ENCODE data around the gene TOGARAM1.

The TOGARAM1 gene

DNA sequence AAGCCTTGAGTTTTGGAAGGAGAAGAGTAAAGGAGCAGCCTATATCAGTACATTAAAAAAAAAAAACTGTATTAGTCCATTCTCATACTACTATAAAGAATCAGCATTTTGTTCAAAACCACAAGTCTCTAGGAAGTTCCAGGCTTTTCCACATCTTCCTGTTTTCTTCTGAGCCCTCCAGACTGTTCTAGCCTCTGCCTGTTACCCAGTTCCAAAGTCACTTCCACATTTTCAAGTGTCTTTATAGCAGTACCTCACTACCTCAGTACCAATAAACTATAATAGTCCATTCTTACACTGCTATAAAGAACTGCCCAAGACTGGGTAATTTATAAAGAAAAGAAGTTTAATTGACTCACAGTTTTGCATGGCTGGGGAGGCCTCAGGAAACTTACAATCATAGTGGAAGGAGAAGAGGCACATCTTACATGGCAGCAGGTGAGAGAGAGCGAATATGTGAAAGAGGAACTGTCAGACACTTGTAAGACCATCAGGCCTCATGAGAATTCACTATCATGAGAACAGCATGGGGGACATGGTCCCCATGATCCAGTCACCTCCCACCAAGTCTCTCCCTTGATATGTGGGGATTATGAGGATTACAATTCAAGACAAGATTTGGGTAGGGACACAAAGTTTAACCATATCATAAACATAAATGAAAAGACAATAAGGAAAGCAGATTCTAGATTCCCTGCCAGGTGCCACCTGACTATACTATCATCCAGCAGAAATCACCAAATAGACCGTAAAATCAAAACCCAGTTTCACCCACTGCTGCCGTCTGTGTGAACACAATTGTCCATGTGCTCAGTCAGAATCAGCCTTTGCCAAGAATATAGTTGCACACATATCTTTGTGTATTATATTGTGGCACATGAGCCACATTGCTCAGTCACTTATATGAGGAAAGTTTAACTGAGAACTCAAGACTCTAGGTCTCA, 27.8 kb downstream of the TOGARAM1 start:
- no peaks in the 10 kb centered on the region for H3K9me3 ChIP-seq (ENCODE audit: severe bottlenecking)
- DNase-seq, result no peak
- TF ChIP-seq, protein P1, sequence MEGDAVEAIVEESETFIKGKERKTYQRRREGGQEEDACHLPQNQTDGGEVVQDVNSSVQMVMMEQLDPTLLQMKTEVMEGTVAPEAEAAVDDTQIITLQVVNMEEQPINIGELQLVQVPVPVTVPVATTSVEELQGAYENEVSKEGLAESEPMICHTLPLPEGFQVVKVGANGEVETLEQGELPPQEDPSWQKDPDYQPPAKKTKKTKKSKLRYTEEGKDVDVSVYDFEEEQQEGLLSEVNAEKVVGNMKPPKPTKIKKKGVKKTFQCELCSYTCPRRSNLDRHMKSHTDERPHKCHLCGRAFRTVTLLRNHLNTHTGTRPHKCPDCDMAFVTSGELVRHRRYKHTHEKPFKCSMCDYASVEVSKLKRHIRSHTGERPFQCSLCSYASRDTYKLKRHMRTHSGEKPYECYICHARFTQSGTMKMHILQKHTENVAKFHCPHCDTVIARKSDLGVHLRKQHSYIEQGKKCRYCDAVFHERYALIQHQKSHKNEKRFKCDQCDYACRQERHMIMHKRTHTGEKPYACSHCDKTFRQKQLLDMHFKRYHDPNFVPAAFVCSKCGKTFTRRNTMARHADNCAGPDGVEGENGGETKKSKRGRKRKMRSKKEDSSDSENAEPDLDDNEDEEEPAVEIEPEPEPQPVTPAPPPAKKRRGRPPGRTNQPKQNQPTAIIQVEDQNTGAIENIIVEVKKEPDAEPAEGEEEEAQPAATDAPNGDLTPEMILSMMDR (IDR thresholded peaks at IDR 0.05; ENCODE audit: low read depth, low read length), result no peak
- H3K27ac ChIP-seq, result no peak overlapping the region
- no peaks in the 10 kb centered on the region for H3K36me3 ChIP-seq
- H3K4me3 ChIP-seq (ENCODE audit: low read depth, low read length), result no peak overlapping the region
- no peaks in the 10 kb centered on the region for H3K27me3 ChIP-seq (ENCODE audit: insufficient read depth, low read depth, severe bottlenecking)

DNA sequence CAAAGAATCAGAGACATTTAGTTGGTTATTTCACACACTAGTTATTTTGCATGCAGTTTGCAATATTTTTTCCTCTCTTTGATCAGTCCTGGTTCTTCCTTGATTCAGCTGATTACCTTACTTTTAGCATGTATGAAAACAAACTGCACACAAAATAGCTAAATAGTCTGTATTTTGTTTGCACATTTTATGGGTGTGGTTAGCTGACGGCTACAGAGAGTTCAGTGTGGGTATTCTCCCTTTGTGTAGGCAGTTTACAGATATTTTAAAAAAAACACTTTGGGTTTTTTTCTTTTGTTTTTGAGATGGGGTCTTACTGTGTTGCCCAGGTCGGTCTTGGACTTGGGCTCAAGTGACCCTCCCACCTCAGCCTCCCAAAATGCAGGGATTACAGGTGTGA, 28.5 kb downstream of the TOGARAM1 start:
- Histone ChIP-seq H3K27me3 (ENCODE audit: insufficient read depth, low read depth, severe bottlenecking) (no peaks in the 10 kb centered on the region), H3K36me3 (no peaks in the 10 kb centered on the region), H3K9me3 (ENCODE audit: severe bottlenecking) (no peaks in the 10 kb centered on the region), H3K4me3 (ENCODE audit: low read depth, low read length) (no peak overlapping the region), H3K27ac (no peak overlapping the region)
- TF ChIP-seq, protein P1 (IDR thresholded peaks at IDR 0.05; ENCODE audit: low read depth, low read length), result no peak
- no peak for DNase-seq

DNA sequence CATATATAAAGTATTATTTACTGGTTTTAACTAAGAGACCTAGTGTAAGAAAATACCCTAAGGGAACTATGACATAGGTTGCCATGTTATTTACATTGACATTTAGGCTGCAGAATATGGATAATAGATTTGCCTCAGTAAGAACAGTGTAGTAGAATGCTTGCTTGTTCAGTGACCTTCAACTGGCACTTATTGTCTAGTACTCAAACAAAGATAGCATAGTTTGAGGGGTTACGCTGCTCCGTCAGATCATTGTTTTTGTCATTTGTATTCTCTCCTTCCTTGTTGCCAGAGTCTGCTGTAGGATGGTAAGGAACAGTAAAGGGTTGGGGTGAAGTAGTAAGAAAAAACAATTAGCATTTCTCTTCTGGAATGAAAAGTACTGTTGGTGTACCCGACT, 33.2 kb downstream of the TOGARAM1 start:
- no peaks in the 10 kb centered on the region for H3K27me3 ChIP-seq (ENCODE audit: insufficient read depth, low read depth, severe bottlenecking)
- H3K4me3 ChIP-seq (ENCODE audit: low read depth, low read length), result no peak overlapping the region
- TF ChIP-seq, protein P1 (IDR thresholded peaks at IDR 0.05; ENCODE audit: low read depth, low read length), result no peak
- no peaks in the 10 kb centered on the region; the same call in 1 of the 2 replicates for H3K36me3 ChIP-seq
- H3K27ac ChIP-seq, result no peak overlapping the region
- H3K9me3 ChIP-seq (ENCODE audit: severe bottlenecking), result no peaks in the 10 kb centered on the region
- DNase-seq, result no peak

DNA sequence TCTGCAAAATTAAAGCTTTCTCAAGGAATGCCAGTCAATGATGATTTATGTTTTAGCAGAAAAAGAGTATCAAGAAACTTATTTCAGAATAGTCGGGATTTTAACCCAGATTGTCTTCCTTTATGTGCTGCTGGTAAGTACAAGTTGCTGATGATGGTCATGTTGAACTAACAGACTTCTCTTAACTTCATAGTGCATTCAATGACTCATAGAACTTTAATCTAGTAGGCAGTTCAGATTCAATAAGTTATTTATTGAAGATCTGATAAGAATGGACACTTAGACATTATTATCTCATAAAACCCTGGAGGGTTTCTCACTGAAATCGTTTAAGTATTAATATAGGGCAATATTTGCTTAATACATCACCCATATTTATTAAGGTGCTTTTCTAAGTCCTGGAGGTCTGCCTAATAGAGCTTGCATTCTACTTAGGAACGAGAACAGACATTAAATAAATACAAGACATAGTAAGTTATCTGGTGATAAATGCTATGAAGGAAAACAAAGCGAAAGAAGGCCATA, 33.8 kb downstream of the TOGARAM1 start:
- Histone ChIP-seq H3K27ac (no peak overlapping the region), H3K27me3 (ENCODE audit: insufficient read depth, low read depth, severe bottlenecking) (no peaks in the 10 kb centered on the region), H3K36me3 (no peaks in the 10 kb centered on the region; the same call in 1 of the 2 replicates), H3K4me3 (ENCODE audit: low read depth, low read length) (no peak overlapping the region), H3K9me3 (ENCODE audit: severe bottlenecking) (no peaks in the 10 kb centered on the region)
- DNase-seq, result no peak
- TF ChIP-seq, protein P1 (IDR thresholded peaks at IDR 0.05; ENCODE audit: low read depth, low read length), result no peak

DNA sequence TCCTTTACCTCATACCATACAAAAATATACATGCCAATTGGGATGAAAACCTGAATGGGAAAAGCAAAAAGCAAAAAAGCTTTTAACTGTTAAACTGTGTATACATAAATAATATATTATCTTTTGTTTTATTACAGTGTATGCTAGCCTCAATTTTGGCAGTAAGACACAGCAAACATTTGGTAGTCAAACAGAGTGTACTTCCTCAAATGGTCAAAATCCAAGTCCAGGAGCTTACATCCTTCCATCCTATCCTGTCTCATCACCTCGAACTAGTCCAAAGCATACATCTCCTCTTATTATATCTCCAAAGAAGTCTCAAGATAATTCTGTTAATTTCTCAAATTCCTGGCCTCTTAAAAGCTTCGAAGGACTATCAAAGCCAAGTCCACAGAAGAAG, 41.9 kb downstream of the TOGARAM1 start:
- no peak overlapping the region for H3K27ac ChIP-seq
- H3K36me3 ChIP-seq, result no peaks in the 10 kb centered on the region; the same call in none of the 2 replicates
- DNase-seq, result no peak
- no peak overlapping the region for H3K4me3 ChIP-seq (ENCODE audit: low read depth, low read length)
- TF ChIP-seq, protein P1 (IDR thresholded peaks at IDR 0.05; ENCODE audit: low read depth, low read length), result no peak
- no peaks in the 10 kb centered on the region for H3K9me3 ChIP-seq (ENCODE audit: severe bottlenecking)
- no peaks in the 10 kb centered on the region for H3K27me3 ChIP-seq (ENCODE audit: insufficient read depth, low read depth, severe bottlenecking)
